A673 (cell line): ENCODE data around the gene NPTX2. TPM values are rescaled to one million over a fixed set of nuclear protein-coding genes. Genes with fewer than 3 reads are reported as not detected.

Experiments used
- BruUV-seq: library from RNA; stranded (reverse); fragments of 400-500 nt; replicated peaks from 2 replicates; lab custom pipeline; 2021; lab: Mats Ljungman, UMichigan
- CTCF ChIA-PET: fragments of 300-600 bp; sonication (Branson Sonifier 250); formaldehyde crosslinking; loops from one replicate; lab custom pipeline; 2022; ENCODE audit warnings: antibody characterized with exemption; lab: Charles Lee
- POLR2A ChIA-PET: fragments of 300-600 bp; sonication (Branson Sonifier 250); formaldehyde crosslinking; loops from one replicate; lab custom pipeline; 2022; ENCODE audit warnings: antibody characterized with exemption; ENCODE audit not compliant: low non-redundant PET; lab: Charles Lee
- DNase-seq: peaks from one replicate; pipeline ENCODE4 v3.0.0-alpha.2; 2015; ENCODE audit warnings: low spot score
- H3K27ac ChIP-seq: fragments of 200-600 bp; sonication (generic); 2 replicates; pipeline ENCODE4 v1.5.1; 2016; ENCODE audit warnings: mixed run types, low read depth, mild to moderate bottlenecking, mixed read lengths, antibody characterized with exemption, low read length; ENCODE audit not compliant: poor library complexity, severe bottlenecking
- H3K27me3 ChIP-seq: fragments of 200-600 bp; sonication (generic); replicated peaks from 2 replicates; pipeline ENCODE4 v1.6.1; 2017; ENCODE audit warnings: mixed run types, low read depth, mild to moderate bottlenecking, mixed read lengths, antibody characterized with exemption, low read length; ENCODE audit not compliant: insufficient read depth, poor library complexity
- H3K36me3 ChIP-seq: fragments of 200-600 bp; sonication (generic); 2 replicates; pipeline ENCODE4 v1.6.1; 2016; ENCODE audit warnings: mixed run types, mild to moderate bottlenecking, mixed read lengths, antibody characterized with exemption, low read length; ENCODE audit not compliant: insufficient read depth, poor library complexity, severe bottlenecking
- H3K4me1 ChIP-seq: fragments of 200-600 bp; sonication (generic); 2 replicates; pipeline ENCODE4 v1.6.1; 2017; ENCODE audit warnings: mixed run types, mild to moderate bottlenecking, mixed read lengths, antibody characterized with exemption, low read length; ENCODE audit not compliant: insufficient read depth, poor library complexity, severe bottlenecking
- H3K4me3 ChIP-seq: fragments of 200-600 bp; sonication (generic); 2 replicates; pipeline ENCODE4 v1.5.1; 2016; ENCODE audit warnings: low read depth, mixed run types, mild to moderate bottlenecking, mixed read lengths, low read length; ENCODE audit not compliant: poor library complexity, severe bottlenecking
- H3K9me3 ChIP-seq: fragments of 200-600 bp; sonication (generic); 2 replicates; pipeline ENCODE4 v1.6.1; 2016; ENCODE audit warnings: mixed run types, low read depth, mild to moderate bottlenecking, mixed read lengths, antibody characterized with exemption, low read length; ENCODE audit not compliant: poor library complexity, severe bottlenecking
- CTCF ChIP-seq: fragments of 300-800, 200-600 bp; sonication (generic); conservative IDR thresholded peaks from 2 replicates; pipeline ENCODE4 v1.5.1; 2017; ENCODE audit warnings: low read depth, mild to moderate bottlenecking, antibody characterized with exemption, low read length, moderate library complexity, mixed read lengths
- EZH2 ChIP-seq: fragments of 200-600 bp; sonication (generic); IDR thresholded peaks from 2 replicates; pipeline ENCODE4 v1.6.1; 2017; ENCODE audit warnings: borderline replicate concordance, low read depth, mild to moderate bottlenecking, mixed read lengths, antibody characterized with exemption, low read length; ENCODE audit not compliant: poor library complexity, severe bottlenecking
- intact Hi-C: fragments of 100-400 bp; cut with micrococcal nuclease; formaldehyde crosslinking; loops from one replicate; pipeline ENCODE4 v1.10.0; 2022; ENCODE audit not compliant: unreplicated experiment
- total RNA-seq: library from RNA; stranded (reverse); gene quantifications from 2 replicates; pipeline ENCODE4 v1.2.3, GENCODE V29; 2021

Gene NPTX2
- total RNA-seq, 1 experiment from 2014 or later: 2.2 TPM

GRCh38 chr7:98664882-98665281, 47.8 kb downstream of the NPTX2 start:
- POLR2A ChIA-PET: no interaction called here
- CTCF ChIA-PET: no interaction called here

GRCh38 chr7:98668255-98668654, 51.2 kb downstream of the NPTX2 start:
- H3K36me3 ChIP-seq: no peaks in the 10 kb centered on the region
- intact Hi-C loops: no loop called here
- no peaks in the 10 kb centered on the region for H3K9me3 ChIP-seq
- ChIA-PET CTCF (no interaction called here), POLR2A (no interaction called here)
- TF ChIP-seq EZH2 (no peak), CTCF (no peak)
- no peaks in the 10 kb centered on the region for H3K4me1 ChIP-seq
- no peak overlapping the region for H3K27ac ChIP-seq
- H3K27me3 ChIP-seq: no peaks in the 10 kb centered on the region
- no TSS peak for BruUV-seq
- no peak overlapping the region for H3K4me3 ChIP-seq
- no peak for DNase-seq

More at GRCh38 chr7:98664882-98665281, 47.8 kb downstream of the NPTX2 start:
- Histone ChIP-seq H3K27ac (no peak overlapping the region), H3K9me3 (no peaks in the 10 kb centered on the region), H3K36me3 (no peaks in the 10 kb centered on the region), H3K4me1 (no peaks in the 10 kb centered on the region), H3K4me3 (no peak overlapping the region), H3K27me3 (no peaks in the 10 kb centered on the region)
- intact Hi-C loops: no loop called here
- no TSS peak for BruUV-seq
- no peak for TF ChIP-seq CTCF
- no peak for TF ChIP-seq EZH2
- no peak for DNase-seq

GRCh38 chr7:98669329-98670000, 52.4 kb downstream of the NPTX2 start:
- no peak for DNase-seq
- Histone ChIP-seq H3K4me1 (no peaks in the 10 kb centered on the region), H3K27ac (no peak overlapping the region), H3K4me3 (no peak overlapping the region), H3K9me3 (no peaks in the 10 kb centered on the region), H3K36me3 (no peaks in the 10 kb centered on the region), H3K27me3 (no peaks in the 10 kb centered on the region)
- no peak for TF ChIP-seq EZH2
- TF ChIP-seq CTCF: no peak
- CTCF ChIA-PET: no interaction called here
- intact Hi-C loops: no loop called here
- POLR2A ChIA-PET: no interaction called here
- no TSS peak for BruUV-seq
